ENCODE measurements around the gene CCDC185. TPM values are rescaled to one million over a fixed set of nuclear protein-coding genes. Genes with fewer than 3 reads are reported as not detected.

CCDC185 gene
- polyA plus RNA-seq, 1 donor from 2014 or later = not detected

DNA sequence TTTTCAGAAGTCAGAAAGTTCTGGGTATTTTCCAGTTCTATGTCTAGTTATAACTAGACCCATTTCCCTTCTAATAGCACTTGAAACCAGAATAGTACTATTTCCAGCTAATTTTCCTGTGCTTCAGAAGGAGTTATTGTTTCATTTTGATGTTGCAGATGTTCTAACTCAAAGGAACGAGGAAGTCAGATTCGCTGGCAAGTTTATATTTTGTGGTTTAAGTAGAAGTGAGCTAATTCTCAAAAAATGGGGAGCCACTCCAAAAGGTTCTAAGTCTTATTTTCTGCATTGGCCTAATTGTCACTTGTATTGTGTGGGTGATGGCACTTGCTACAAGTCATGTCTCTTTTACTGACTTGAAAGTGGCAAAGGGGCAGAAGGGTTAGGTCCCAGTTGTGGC lies 18.1 kb downstream of the CCDC185 start:
- Mint-ChIP-seq H3K27me3 (no peaks in the 10 kb centered on the region), H3K9me3 (no peaks in the 10 kb centered on the region), H3K4me1 (no peaks in the 10 kb centered on the region), H3K4me3 (no peak overlapping the region), H3K36me3 (peaks cover 2% of the 10 kb centered on the region), H3K27ac (no peak overlapping the region)

DNA sequence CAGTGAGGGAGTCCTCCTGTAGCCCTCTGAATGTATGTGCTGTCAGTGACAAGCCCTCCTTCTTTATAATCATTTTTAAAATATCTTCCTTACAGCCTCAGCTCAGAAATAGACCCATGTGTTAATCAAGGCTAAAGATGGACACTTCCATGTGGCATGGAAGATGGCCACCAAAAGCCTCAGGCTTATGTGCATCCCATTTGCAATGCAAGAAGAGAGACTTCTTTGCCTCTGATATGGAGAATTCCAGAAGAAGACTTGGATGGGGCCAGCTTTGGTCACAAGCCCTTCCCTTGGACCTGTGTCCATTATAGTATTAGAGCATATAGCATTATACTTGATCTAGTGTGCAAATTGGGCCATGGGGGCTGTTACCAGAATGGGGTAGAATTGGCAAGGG lies 18.5 kb downstream of the CCDC185 start:
- Mint-ChIP-seq H3K27ac (no peak overlapping the region), H3K4me1 (no peaks in the 10 kb centered on the region), H3K9me3 (no peaks in the 10 kb centered on the region), H3K4me3 (no peak overlapping the region), H3K36me3 (peaks cover 2% of the 10 kb centered on the region), H3K27me3 (no peaks in the 10 kb centered on the region)

DNA sequence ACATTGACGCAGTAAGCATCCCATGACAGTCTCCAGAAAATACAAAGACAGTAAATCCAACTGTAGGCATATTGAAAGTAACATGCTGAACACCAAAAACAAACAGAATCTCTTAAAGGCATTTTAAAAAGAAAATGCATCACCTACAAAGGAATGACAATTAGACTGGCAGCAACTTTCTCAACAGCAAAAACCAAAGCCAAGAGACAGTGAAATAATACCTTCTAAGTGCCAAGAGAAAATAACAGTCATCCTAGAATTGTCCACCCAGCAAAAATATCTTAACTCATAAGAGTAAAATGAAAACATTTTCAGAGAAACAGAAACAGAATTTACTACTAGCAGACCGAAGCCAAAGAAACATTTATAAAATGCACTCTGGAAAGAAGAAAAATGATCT lies 20.0 kb downstream of the CCDC185 start:
- H3K9me3 Mint-ChIP-seq = no peaks in the 10 kb centered on the region
- H3K27me3 Mint-ChIP-seq = no peaks in the 10 kb centered on the region
- no peaks in the 10 kb centered on the region for H3K4me1 Mint-ChIP-seq
- no peaks in the 10 kb centered on the region for H3K36me3 Mint-ChIP-seq
- H3K4me3 Mint-ChIP-seq = no peak overlapping the region
- H3K27ac Mint-ChIP-seq = no peak overlapping the region

DNA sequence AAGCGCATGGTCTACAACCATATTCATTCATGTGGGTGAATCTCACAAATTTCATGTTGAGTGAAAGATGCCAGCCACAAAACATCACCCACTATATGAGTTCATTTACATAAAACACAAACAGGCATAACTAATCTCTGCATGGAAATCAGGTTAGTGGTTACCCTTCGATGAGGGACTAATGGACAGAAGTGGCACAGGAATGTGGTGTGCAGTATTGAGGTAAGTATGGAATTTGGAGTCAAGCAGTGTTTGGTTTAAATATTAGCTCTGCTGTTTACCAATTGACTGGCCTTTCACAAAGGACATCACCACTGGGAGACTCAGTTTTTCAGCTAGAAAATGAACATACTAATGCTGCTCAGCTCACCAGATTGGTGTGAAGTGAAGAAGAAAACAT lies 24.2 kb downstream of the CCDC185 start:
- no peak overlapping the region for H3K27ac Mint-ChIP-seq
- H3K4me3 Mint-ChIP-seq = no peak overlapping the region
- H3K4me1 Mint-ChIP-seq = no peaks in the 10 kb centered on the region
- peaks cover 0 to 4% (median 0%) of the 10 kb centered on the region in 3 donors for H3K9me3 Mint-ChIP-seq
- no peaks in the 10 kb centered on the region for H3K27me3 Mint-ChIP-seq
- H3K36me3 Mint-ChIP-seq = no peaks in the 10 kb centered on the region

DNA sequence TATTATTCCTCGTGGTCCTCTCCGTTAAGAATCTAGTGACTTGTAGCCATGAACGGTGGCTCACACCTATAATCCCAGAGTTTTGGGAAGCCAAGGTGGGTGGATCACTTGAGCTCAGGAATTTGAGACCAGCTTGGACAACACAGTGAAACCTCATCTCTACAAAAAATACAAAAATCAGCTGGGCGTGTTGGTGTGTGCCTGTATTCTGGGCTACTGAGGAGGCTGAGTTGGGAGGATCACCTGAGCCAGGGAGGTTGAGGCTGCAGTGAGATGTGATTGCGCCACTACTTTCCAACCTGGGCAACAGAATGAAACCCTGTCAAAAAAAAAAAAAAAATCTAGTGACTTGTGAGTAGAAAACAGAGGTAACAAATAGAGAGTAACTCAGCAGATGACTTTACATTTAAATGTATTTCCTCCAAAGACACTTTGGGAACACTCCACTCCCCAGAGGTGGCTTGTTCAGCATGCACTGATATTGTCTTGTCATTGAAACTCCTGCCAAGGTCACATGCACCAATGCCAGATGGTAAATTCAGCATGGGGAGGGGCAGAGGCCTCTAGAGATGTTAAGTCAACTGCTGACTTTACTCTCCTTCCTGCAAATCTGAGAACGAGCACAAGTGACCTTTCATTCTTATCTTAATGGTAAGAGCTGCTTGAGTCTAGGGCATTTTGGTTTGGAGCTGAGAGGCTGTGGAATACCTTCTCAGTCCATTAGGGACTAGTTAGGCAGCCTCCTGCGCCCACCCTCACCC lies 24.9 kb downstream of the CCDC185 start:
- H3K36me3 Mint-ChIP-seq = no peaks in the 10 kb centered on the region
- no peaks in the 10 kb centered on the region for H3K27me3 Mint-ChIP-seq
- H3K4me3 Mint-ChIP-seq = no peak overlapping the region
- no peaks in the 10 kb centered on the region for H3K4me1 Mint-ChIP-seq
- no peak overlapping the region for H3K27ac Mint-ChIP-seq
- peaks cover 0 to 4% (median 0%) of the 10 kb centered on the region in 3 donors for H3K9me3 Mint-ChIP-seq

DNA sequence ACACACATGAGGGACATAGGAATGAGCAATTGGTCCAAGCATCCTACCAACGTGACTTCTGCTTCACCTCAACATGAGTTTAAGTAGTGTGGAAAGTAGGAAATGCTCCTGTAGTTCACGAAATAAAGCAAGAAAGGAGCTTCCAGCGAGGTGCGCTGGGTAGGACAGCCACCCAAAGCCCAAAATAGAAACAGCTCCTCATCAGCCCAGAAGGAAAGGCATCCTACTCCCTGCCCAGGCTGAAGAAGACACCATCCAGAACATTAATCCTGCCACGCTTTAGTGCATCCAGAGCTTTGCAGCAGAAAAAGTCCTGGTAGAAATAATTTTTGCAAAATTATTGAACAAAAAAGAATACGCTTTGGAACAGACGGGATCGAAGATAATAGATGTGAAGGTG lies 25.9 kb downstream of the CCDC185 start:
- no peaks in the 10 kb centered on the region for H3K4me1 Mint-ChIP-seq
- no peak overlapping the region for H3K4me3 Mint-ChIP-seq
- no peaks in the 10 kb centered on the region for H3K27me3 Mint-ChIP-seq

DNA sequence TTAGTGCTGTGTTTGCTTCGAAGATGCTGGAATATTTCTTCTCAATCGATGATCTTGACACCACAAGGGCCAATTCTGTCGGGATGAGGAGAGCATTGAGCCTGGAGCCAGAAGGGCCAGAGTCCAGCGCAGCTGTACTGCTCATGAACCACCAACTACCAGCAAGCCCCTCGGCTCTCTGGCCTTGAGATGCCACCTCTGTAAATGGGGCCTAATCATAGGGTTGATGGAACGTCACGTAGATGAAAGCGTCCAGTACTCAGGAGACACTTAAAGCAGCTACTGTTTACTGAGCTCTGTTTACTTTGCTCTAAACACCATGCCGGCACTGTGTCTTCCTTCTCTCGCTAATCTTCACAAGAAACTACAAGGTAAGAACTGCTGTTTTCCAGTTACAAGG lies 26.3 kb downstream of the CCDC185 start:
- Mint-ChIP-seq H3K9me3 (peaks cover 0 to 4% (median 0%) of the 10 kb centered on the region in 3 donors), H3K4me3 (no peak overlapping the region), H3K27ac (no peak overlapping the region), H3K36me3 (no peaks in the 10 kb centered on the region), H3K27me3 (no peaks in the 10 kb centered on the region), H3K4me1 (no peaks in the 10 kb centered on the region)

More for the DNA sequence above, 25.9 kb downstream of the CCDC185 start:
- no peak overlapping the region for H3K27ac Mint-ChIP-seq
- H3K9me3 Mint-ChIP-seq = peaks cover 0 to 4% (median 0%) of the 10 kb centered on the region in 3 donors
- H3K36me3 Mint-ChIP-seq = no peaks in the 10 kb centered on the region

DNA sequence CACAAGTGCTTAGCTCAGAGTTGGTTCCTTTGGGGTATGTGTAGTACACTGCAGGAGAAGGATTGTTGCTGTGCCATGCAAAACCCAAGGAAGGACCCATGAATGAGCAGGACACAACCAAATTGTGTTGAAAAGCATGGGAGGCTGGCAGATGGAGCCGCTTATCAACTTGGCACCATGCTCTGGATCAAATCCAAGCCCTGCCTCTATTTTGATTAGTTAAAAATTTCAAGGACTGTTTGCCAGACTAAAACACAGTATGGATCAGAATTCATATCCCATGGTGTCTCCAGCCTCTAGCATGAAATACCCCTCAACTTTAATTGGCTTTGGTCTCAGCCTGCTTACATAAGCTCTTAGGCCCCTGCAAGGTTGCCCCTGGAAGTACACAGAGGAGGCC lies 27.8 kb downstream of the CCDC185 start:
- H3K9me3 Mint-ChIP-seq = peaks cover 0 to 4% (median 0%) of the 10 kb centered on the region in 3 donors
- H3K27me3 Mint-ChIP-seq = no peaks in the 10 kb centered on the region
- no peaks in the 10 kb centered on the region for H3K36me3 Mint-ChIP-seq
- H3K4me1 Mint-ChIP-seq = no peaks in the 10 kb centered on the region
- H3K27ac Mint-ChIP-seq = no peak overlapping the region
- H3K4me3 Mint-ChIP-seq = no peak overlapping the region

DNA sequence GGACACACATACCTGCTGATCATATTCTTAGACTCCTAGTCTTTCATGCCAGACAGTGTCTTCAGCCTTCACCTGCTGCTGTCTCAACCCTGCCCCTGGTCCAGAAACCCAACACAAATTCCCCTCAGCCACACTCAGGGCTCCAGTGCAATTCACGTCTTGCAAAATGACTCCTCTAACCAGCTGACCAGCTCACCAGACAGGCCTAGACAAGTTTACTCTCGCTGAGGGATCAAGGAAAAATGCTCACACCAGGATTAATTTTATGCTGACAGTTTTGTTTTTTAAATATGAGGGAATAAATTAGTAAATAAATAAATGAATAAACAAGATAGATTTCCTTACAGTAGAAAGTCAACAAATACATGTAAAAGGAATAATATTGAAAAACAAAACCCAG lies 28.5 kb downstream of the CCDC185 start:
- H3K9me3 Mint-ChIP-seq = peaks cover 0 to 4% (median 0%) of the 10 kb centered on the region in 3 donors
- no peaks in the 10 kb centered on the region for H3K27me3 Mint-ChIP-seq
- no peak overlapping the region for H3K27ac Mint-ChIP-seq
- no peaks in the 10 kb centered on the region for H3K36me3 Mint-ChIP-seq
- H3K4me1 Mint-ChIP-seq = no peaks in the 10 kb centered on the region
- H3K4me3 Mint-ChIP-seq = no peak overlapping the region

DNA sequence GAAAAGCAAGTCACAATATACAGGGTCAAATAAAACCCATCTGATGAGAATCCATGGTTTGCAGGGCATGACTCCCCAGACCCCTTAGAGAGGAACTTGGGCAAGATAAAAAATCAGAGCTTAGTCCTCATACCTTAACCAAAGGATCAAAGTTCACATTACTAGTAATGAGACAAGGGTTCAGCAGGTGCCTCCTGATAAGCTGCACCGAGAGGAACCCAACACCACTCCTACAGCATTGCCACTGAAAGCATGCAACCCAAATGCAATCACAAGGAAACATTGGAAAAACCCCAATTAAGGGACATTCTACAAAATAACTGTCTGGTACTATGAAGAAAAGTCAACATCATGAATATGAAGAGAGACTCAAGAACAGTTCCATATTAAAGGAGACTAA lies 29.7 kb downstream of the CCDC185 start:
- Mint-ChIP-seq H3K4me1 (no peaks in the 10 kb centered on the region), H3K9me3 (peaks cover 0 to 4% (median 0%) of the 10 kb centered on the region in 3 donors), H3K27ac (no peak overlapping the region), H3K4me3 (no peak overlapping the region), H3K27me3 (peaks cover 3% of the 10 kb centered on the region), H3K36me3 (no peaks in the 10 kb centered on the region)

DNA sequence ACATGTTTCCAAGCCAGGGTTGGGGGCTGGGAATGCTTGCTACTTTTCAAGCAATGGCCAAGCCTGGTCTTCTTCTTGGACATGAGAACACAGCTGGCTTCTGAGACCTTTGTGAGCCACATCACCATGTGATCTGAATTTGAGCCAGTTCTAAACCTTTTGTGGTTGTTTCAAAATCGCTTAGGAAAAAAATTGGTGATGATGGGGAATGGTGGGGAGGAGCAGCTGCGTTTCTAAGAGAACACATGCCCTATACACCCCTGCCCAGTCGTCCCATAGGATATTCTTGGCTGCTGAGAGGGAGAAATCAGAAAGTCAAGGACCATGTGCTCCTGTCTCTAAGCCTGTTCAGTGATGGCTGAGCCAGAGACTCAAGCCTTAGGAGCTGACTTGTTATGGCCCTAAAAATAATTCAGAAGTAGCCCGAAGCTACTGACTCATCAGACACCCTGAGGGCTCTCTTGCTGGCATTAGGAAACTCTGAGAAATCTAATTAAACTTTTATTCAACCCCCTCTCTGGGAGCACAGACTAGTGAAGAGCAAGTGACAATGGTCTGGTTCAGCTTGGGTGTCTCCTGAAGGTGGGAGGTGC lies 30.5 kb downstream of the CCDC185 start:
- H3K27me3 Mint-ChIP-seq = peaks cover 6% of the 10 kb centered on the region
- H3K9me3 Mint-ChIP-seq = peaks cover 3 to 6% (median 4%) of the 10 kb centered on the region in 3 donors
- no peak overlapping the region for H3K4me3 Mint-ChIP-seq
- H3K36me3 Mint-ChIP-seq = no peaks in the 10 kb centered on the region
- H3K4me1 Mint-ChIP-seq = no peaks in the 10 kb centered on the region
- no peak overlapping the region for H3K27ac Mint-ChIP-seq

DNA sequence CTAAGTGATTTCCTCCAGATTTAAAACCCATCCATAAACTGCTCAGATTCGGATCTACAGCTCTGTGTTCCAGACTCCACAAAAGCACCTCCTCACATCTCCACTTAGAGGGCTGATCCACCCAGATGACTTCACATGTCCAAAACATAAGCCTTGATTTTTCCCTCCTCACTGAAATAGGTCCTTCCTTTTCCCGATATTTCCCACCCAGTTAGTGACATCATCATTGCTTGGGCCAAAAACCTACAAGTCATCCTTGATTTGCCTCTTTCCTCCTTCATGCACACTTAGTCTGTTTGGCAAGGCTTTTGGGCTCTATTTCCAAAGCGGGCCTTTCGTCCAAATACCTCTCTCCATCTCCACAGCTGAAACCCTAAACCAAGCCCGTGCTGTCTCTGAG lies 32.3 kb downstream of the CCDC185 start:
- Mint-ChIP-seq H3K27me3 (peaks cover 6% of the 10 kb centered on the region), H3K4me3 (no peak overlapping the region), H3K27ac (no peak overlapping the region), H3K4me1 (no peaks in the 10 kb centered on the region), H3K36me3 (no peaks in the 10 kb centered on the region), H3K9me3 (peaks cover 0 to 8% (median 3%) of the 10 kb centered on the region in 3 donors)

DNA sequence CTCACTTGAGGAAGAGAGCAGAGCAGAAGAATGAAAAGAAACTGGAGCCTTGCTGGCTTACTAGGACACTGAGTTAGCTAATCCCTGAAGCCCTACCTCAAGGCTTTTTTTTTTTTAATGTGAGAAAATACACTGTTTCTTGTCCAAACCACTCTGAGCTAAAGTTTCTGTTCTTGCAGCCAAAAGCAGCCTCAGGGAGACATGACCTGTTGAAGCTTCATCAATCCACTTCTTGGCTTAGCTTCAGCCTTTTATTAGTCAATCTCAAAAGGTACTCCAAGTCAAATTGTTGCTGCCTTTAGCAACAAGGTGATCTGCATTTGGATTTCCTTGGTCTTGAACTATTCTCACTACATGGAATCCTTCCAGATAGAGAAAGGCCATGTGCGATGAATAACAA lies 33.7 kb downstream of the CCDC185 start:
- Mint-ChIP-seq H3K36me3 (no peaks in the 10 kb centered on the region), H3K27me3 (peaks cover 6% of the 10 kb centered on the region), H3K27ac (no peak overlapping the region), H3K9me3 (peaks cover 0 to 8% (median 3%) of the 10 kb centered on the region in 3 donors), H3K4me1 (no peaks in the 10 kb centered on the region), H3K4me3 (no peak overlapping the region)

DNA sequence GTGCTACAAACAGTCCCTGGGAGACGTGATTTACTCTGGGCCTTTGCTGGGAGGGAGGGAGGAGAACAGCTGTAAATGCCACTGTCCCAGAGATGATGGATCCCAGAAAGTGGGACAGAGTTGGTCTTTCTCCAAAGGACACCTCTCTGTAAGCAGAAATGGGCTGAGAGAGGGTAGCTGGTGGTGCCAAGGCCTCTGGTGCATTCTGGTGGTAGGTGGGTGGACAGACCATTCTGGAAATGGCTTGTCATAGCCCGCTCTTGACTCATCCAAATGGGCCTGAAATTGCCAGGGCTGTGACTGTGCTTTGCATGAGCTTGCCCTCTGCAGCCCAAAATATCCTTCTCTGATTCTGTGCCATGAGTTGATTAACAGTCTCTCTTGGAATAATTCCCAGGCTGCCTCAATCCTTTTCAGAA lies 36.1 kb downstream of the CCDC185 start:
- no peak overlapping the region for H3K4me3 Mint-ChIP-seq
- no peak overlapping the region for H3K27ac Mint-ChIP-seq
- H3K4me1 Mint-ChIP-seq = no peaks in the 10 kb centered on the region
- peaks cover 0 to 8% (median 3%) of the 10 kb centered on the region in 3 donors for H3K9me3 Mint-ChIP-seq
- H3K27me3 Mint-ChIP-seq = peaks cover 6% of the 10 kb centered on the region
- H3K36me3 Mint-ChIP-seq = no peaks in the 10 kb centered on the region

DNA sequence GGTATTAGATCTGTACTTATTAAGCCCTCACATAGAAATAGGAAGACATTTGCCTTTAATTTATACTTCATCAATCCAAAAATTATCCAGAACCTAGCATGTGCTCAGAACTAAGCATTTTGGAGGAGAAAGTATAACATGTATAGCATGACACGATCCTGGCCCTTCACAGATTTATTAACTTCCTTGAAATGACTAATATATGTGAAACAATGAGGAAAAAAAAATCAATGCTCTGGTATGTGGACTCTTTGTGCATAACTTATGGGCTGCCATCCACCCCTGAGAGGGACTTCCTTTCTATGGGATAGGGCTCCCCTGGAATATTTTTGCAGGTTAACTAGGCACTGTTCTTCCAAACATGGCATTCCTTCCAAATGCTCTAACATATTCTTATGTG lies 36.6 kb downstream of the CCDC185 start:
- H3K4me3 Mint-ChIP-seq = no peak overlapping the region
- no peak overlapping the region for H3K27ac Mint-ChIP-seq
- H3K9me3 Mint-ChIP-seq = peaks cover 0 to 8% (median 3%) of the 10 kb centered on the region in 3 donors
- no peaks in the 10 kb centered on the region for H3K4me1 Mint-ChIP-seq
- H3K27me3 Mint-ChIP-seq = peaks cover 6% of the 10 kb centered on the region
- H3K36me3 Mint-ChIP-seq = no peaks in the 10 kb centered on the region

DNA sequence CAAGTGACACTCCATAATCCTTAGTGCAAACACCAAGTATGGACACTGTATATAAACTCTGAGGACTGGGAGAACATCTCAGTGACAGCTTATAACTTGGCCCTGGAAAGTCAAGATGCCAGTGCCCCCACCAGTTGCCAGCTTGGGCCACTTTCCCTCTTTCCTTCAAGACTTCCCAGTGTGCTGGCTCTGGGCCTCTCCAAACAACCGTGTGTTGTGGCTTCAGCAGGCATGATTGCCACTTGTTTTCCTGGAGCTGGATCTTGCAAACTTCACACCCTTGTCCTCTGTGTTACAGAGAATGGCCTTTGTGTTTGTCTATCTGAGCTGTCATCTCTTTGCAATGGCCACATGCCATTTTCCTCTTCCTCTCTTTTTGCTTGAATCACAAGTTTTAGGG lies 37.0 kb downstream of the CCDC185 start:
- H3K27me3 Mint-ChIP-seq = peaks cover 6% of the 10 kb centered on the region
- H3K4me1 Mint-ChIP-seq = no peaks in the 10 kb centered on the region
- H3K27ac Mint-ChIP-seq = no peak overlapping the region
- no peaks in the 10 kb centered on the region for H3K36me3 Mint-ChIP-seq
- peaks cover 0 to 8% (median 3%) of the 10 kb centered on the region in 3 donors for H3K9me3 Mint-ChIP-seq
- no peak overlapping the region for H3K4me3 Mint-ChIP-seq

Data from IgD-negative memory B cell (primary cell).